ENCODE results near the gene RNLS. TPM values are rescaled to one million over a fixed set of nuclear protein-coding genes. Genes with fewer than 3 reads are reported as not detected.

The RNLS gene
- total and polyA plus RNA-seq, 4 donors: 5.8 to 11.6 (median 7.9) TPM

DNA sequence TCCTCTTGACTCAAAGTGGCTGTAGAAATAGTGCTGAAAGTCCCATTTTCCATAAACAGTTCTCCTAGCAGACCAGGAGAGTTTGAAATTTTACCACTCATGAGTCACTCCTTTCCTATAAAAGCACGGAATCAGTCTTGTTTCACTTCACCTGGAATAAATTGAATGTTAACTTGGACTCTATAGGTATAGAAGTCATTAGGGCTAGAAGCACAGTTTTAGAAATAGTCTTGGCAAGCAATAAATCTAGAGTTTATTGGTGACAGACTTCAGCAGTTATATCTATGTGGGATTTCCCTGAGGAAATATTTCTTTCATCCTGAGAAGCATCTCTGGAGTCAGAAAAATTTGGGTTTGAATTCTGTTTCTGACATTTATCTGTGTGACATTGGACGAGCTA, 212.4 kb downstream of the RNLS start:
- DNase-seq (no peak), ATAC-seq (ENCODE audit: insufficient read depth, low FRiP score) (no peak)
- TF ChIP-seq CTCF (IDR thresholded peaks at IDR 0.05; ENCODE audit: control extremely low read depth, extremely low read depth): no peak
- WGBS, 2 donors: 89 to 94% methylated on average over 2 of the region's 2 CpGs
- no peak overlapping the region for H3K27ac ChIP-seq (ENCODE audit: low read depth in 1 of 2, low read length in 1 of 2)
- no peak overlapping the region for H3K9ac ChIP-seq (ENCODE audit: insufficient read depth in 1 of 2, low read length in 2 of 2)
- peaks cover 0 to 4% (median 0%) of the 10 kb centered on the region in 5 donors for H3K4me1 ChIP-seq (ENCODE audit: control insufficient read depth in 5 of 5, insufficient read depth in 5 of 5, low read length in 5 of 5)
- no peak overlapping the region for H3K4me3 ChIP-seq
- H3K27me3 ChIP-seq (ENCODE audit: control insufficient read depth in 3 of 3, insufficient read depth in 3 of 3, low read length in 2 of 3): no peaks in the 10 kb centered on the region
- no peaks in the 10 kb centered on the region for H3K36me3 ChIP-seq (ENCODE audit: control insufficient read depth in 4 of 4, insufficient read depth in 4 of 4, low read length in 4 of 4)
- no peaks in the 10 kb centered on the region for H3K9me3 ChIP-seq (ENCODE audit: control insufficient read depth in 4 of 4, insufficient read depth in 3 of 4, low read length in 3 of 4)

GRCh38 chr10:88366772-88367171, 216.3 kb downstream of the RNLS start:
- Histone ChIP-seq H3K27me3 (ENCODE audit: control insufficient read depth in 3 of 3, insufficient read depth in 3 of 3, low read length in 2 of 3) (no peaks in the 10 kb centered on the region), H3K9me3 (ENCODE audit: control insufficient read depth in 4 of 4, insufficient read depth in 3 of 4, low read length in 3 of 4) (no peaks in the 10 kb centered on the region), H3K4me3 (no peak overlapping the region), H3K9ac (ENCODE audit: insufficient read depth in 1 of 2, low read length in 2 of 2) (no peak overlapping the region), H3K4me1 (ENCODE audit: control insufficient read depth in 5 of 5, insufficient read depth in 5 of 5, low read length in 5 of 5) (no peaks in the 10 kb centered on the region), H3K36me3 (ENCODE audit: control insufficient read depth in 4 of 4, insufficient read depth in 4 of 4, low read length in 4 of 4) (no peaks in the 10 kb centered on the region), H3K27ac (ENCODE audit: low read depth in 1 of 2, low read length in 1 of 2) (no peak overlapping the region)
- DNase-seq (no peak), ATAC-seq (ENCODE audit: insufficient read depth, low FRiP score) (no peak)
- no peak for TF ChIP-seq CTCF (IDR thresholded peaks at IDR 0.05; ENCODE audit: control extremely low read depth, extremely low read depth)
- WGBS, 2 donors: 96 to 99% methylated on average over 2 of the region's 2 CpGs

DNA sequence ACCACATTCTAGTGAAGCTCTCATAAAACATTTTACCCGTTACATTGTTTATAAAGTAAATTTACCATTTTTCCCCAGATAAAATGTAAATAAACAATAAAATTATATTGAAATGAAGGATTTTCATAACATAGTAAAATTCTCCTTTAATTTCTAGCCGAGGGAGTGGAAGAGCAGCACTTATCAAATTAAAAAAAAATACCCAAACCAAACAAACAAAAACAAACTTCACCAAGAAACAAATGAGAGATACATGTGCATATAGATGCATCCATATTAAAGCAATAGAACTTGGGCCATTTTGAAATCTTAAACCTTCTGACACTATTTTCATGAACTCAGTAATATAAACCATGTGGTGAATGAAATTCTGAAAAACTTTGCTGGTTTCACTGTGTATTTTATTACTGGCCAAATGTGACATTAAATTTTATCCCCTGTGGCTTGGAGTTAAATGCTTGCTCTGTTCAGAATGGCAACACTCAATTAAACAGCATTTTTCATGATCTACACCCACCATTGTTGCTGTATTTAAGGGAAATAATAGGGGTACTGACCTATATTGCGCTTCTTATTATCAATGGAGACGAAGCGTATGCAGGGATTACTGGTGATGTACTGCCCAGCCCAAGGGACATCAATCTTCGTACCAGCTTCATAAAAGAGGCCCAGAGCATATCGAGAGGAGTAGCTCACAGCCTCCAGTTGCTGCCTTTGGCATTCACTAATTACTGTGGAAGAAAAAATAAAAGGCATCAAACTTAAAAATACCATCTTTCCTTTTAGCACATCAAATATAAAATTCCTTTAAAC, 220.9 kb downstream of the RNLS start:
- Histone ChIP-seq H3K4me3 (no peak overlapping the region), H3K27ac (ENCODE audit: low read depth in 1 of 2, low read length in 1 of 2) (no peak overlapping the region), H3K36me3 (ENCODE audit: control insufficient read depth in 4 of 4, insufficient read depth in 4 of 4, low read length in 4 of 4) (no peaks in the 10 kb centered on the region), H3K9ac (ENCODE audit: insufficient read depth in 1 of 2, low read length in 2 of 2) (no peak overlapping the region), H3K27me3 (ENCODE audit: control insufficient read depth in 3 of 3, insufficient read depth in 3 of 3, low read length in 2 of 3) (no peaks in the 10 kb centered on the region), H3K4me1 (ENCODE audit: control insufficient read depth in 5 of 5, insufficient read depth in 5 of 5, low read length in 5 of 5) (peaks cover 0 to 6% (median 0%) of the 10 kb centered on the region in 5 donors), H3K9me3 (ENCODE audit: control insufficient read depth in 4 of 4, insufficient read depth in 3 of 4, low read length in 3 of 4) (no peaks in the 10 kb centered on the region)
- no peak for TF ChIP-seq CTCF (IDR thresholded peaks at IDR 0.05; ENCODE audit: control extremely low read depth, extremely low read depth)
- ATAC-seq (ENCODE audit: insufficient read depth, low FRiP score) (no peak), DNase-seq (no peak)
- 95 to 97% methylated on average over 7 of the region's 7 CpGs for WGBS, 2 donors

All from lung (tissue), 12 donors.